Astrocyte (in vitro differentiated cells and primary cell): ENCODE data around the gene GNG12. TPM values are rescaled to one million over a fixed set of nuclear protein-coding genes. Genes with fewer than 3 reads are reported as not detected.
"Not testable (repeated sequence)": the region's sequence is repeated elsewhere in the genome, so short reads cannot be mapped to it uniquely, and the experiment has no call there.

Experiments used
- DNase-seq: peaks from one replicate; pipeline ENCODE4 v3.0.0-alpha.2; 2010; ENCODE audit warnings: low read depth
- FAIRE-seq: peaks from 2 replicates; lab custom pipeline; 2011; peaks lifted over from hg19 to GRCh38; lab: Jason Lieb, UNC
- H2AFZ ChIP-seq: 2 replicates; pipeline ENCODE4 v1.6.0; 2012; ENCODE audit warnings: low read depth, low read length, inconsistent platforms
- H3K27ac ChIP-seq: 2 replicates; pipeline ENCODE4 v1.5.1; 2011; ENCODE audit warnings: low read depth, low read length, inconsistent platforms
- H3K27me3 ChIP-seq: 2 replicates; pipeline ENCODE4 v1.6.0; 2011; ENCODE audit warnings: low read length, inconsistent platforms; ENCODE audit not compliant: insufficient read depth
- H3K36me3 ChIP-seq: 2 replicates; pipeline ENCODE4 v1.5.1; 2011; ENCODE audit warnings: low read length, inconsistent platforms; ENCODE audit not compliant: insufficient read depth
- H3K4me1 ChIP-seq: 2 replicates; pipeline ENCODE4 v1.5.1; 2011; ENCODE audit warnings: low read length, inconsistent platforms; ENCODE audit not compliant: insufficient read depth
- H3K4me2 ChIP-seq: 2 replicates; pipeline ENCODE4 v1.6.0; 2012; ENCODE audit warnings: low read length, inconsistent platforms
- H3K4me3 ChIP-seq: 2 replicates; pipeline ENCODE4 v1.5.1; 2011; ENCODE audit warnings: low read depth, mild to moderate bottlenecking, low read length, inconsistent platforms; ENCODE audit not compliant: insufficient read depth
- H3K79me2 ChIP-seq: 2 replicates; pipeline ENCODE4 v1.6.0; 2012; ENCODE audit warnings: mild to moderate bottlenecking, low read length, inconsistent platforms; ENCODE audit not compliant: insufficient read depth
- H3K9ac ChIP-seq: 2 replicates; pipeline ENCODE4 v1.6.0; 2012; ENCODE audit warnings: mild to moderate bottlenecking, low read length, inconsistent platforms
- H3K9me3 ChIP-seq: 2 replicates; pipeline ENCODE4 v1.5.1; 2012; ENCODE audit warnings: low read depth, mild to moderate bottlenecking, low read length, inconsistent platforms; ENCODE audit not compliant: insufficient read depth
- H4K20me1 ChIP-seq: 2 replicates; pipeline ENCODE4 v1.6.0; 2012; ENCODE audit warnings: low read length, inconsistent platforms; ENCODE audit not compliant: insufficient read depth
- H3K27ac Mint-ChIP-seq: one replicate; pipeline ENCODE4 v1.8.0; 2021; ENCODE audit warnings: mild to moderate bottlenecking, mixed read lengths; ENCODE audit not compliant: unreplicated experiment
- H3K27me3 Mint-ChIP-seq: one replicate; pipeline ENCODE4 v1.8.0; 2021; ENCODE audit warnings: low read depth, mixed read lengths; ENCODE audit not compliant: unreplicated experiment
- H3K36me3 Mint-ChIP-seq: one replicate; pipeline ENCODE4 v1.8.0; 2021; ENCODE audit warnings: low read depth, mixed read lengths; ENCODE audit not compliant: unreplicated experiment
- H3K4me1 Mint-ChIP-seq: one replicate; pipeline ENCODE4 v1.8.0; 2021; ENCODE audit warnings: low read depth, mixed read lengths; ENCODE audit not compliant: unreplicated experiment
- H3K4me3 Mint-ChIP-seq: one replicate; pipeline ENCODE4 v1.8.0; 2021; ENCODE audit warnings: mild to moderate bottlenecking, moderate library complexity, mixed read lengths; ENCODE audit not compliant: unreplicated experiment
- H3K9me3 Mint-ChIP-seq: one replicate; pipeline ENCODE4 v1.8.0; 2021; ENCODE audit warnings: mild to moderate bottlenecking, mixed read lengths; ENCODE audit not compliant: unreplicated experiment
- EZH2 ChIP-seq: IDR thresholded peaks from 2 replicates; pipeline ENCODE4 v1.6.1; 2012; ENCODE audit warnings: mild to moderate bottlenecking, low read length, inconsistent platforms; ENCODE audit not compliant: insufficient read depth
- total RNA-seq: library from RNA; stranded (reverse); gene quantifications from 2 replicates; pipeline ENCODE4 v1.2.1, GENCODE V29; 2021
- TF ChIP-seq, protein P1 (sequence below): IDR thresholded peaks from 2 replicates; pipeline ENCODE4 v1.5.1; 2011; ENCODE audit warnings: low read depth, mild to moderate bottlenecking, inconsistent platforms, low read length, moderate library complexity; ENCODE audit not compliant: insufficient read depth

The GNG12 gene
- total RNA-seq, 1 donor from 2014 or later: 101 TPM

DNA sequence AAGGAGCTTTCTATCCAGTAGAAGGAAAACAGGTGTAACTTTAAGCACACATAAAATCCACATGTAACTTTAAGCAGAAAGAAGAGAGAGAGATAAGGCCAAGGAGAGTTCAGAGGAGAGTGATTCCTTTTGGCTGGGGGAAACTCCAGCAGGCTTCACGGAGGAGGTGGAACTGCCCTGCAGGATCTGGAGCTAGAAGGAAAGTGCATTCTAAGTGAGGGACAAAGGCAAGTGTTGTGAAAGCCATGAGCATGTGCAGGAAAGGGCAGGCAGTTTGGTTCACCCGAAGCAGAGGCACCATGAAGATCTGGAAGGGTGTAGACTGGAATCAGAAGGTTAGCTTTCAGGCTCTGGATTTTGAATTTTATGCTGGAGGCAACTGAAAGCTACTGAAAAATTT lies 101.9 kb downstream of the GNG12 start:
- H4K20me1 ChIP-seq: peaks cover 30% of the 10 kb centered on the region
- no peaks in the 10 kb centered on the region for H3K27me3 ChIP-seq
- peaks cover 64% of the 10 kb centered on the region for H3K79me2 ChIP-seq
- no peak overlapping the region for H3K27ac Mint-ChIP-seq
- no peak for FAIRE-seq
- H3K27me3 Mint-ChIP-seq: no peaks in the 10 kb centered on the region
- H3K36me3 ChIP-seq: peaks cover 16% of the 10 kb centered on the region
- H3K4me1 Mint-ChIP-seq: peaks cover 60% of the 10 kb centered on the region
- peaks cover 12% of the 10 kb centered on the region for H3K36me3 Mint-ChIP-seq
- no peak overlapping the region for H3K9ac ChIP-seq
- H2AFZ ChIP-seq: no peak overlapping the region
- no peak overlapping the region for H3K4me3 Mint-ChIP-seq
- no peak overlapping the region for H3K27ac ChIP-seq
- H3K4me1 ChIP-seq: peaks cover 25% of the 10 kb centered on the region
- H3K9me3 ChIP-seq: no peaks in the 10 kb centered on the region
- no peaks in the 10 kb centered on the region for H3K9me3 Mint-ChIP-seq
- no peak overlapping the region for H3K4me2 ChIP-seq
- no peak overlapping the region for H3K4me3 ChIP-seq
- TF ChIP-seq EZH2: no peak
- TF ChIP-seq, protein P1, sequence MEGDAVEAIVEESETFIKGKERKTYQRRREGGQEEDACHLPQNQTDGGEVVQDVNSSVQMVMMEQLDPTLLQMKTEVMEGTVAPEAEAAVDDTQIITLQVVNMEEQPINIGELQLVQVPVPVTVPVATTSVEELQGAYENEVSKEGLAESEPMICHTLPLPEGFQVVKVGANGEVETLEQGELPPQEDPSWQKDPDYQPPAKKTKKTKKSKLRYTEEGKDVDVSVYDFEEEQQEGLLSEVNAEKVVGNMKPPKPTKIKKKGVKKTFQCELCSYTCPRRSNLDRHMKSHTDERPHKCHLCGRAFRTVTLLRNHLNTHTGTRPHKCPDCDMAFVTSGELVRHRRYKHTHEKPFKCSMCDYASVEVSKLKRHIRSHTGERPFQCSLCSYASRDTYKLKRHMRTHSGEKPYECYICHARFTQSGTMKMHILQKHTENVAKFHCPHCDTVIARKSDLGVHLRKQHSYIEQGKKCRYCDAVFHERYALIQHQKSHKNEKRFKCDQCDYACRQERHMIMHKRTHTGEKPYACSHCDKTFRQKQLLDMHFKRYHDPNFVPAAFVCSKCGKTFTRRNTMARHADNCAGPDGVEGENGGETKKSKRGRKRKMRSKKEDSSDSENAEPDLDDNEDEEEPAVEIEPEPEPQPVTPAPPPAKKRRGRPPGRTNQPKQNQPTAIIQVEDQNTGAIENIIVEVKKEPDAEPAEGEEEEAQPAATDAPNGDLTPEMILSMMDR: no peak
- no peak for DNase-seq

DNA sequence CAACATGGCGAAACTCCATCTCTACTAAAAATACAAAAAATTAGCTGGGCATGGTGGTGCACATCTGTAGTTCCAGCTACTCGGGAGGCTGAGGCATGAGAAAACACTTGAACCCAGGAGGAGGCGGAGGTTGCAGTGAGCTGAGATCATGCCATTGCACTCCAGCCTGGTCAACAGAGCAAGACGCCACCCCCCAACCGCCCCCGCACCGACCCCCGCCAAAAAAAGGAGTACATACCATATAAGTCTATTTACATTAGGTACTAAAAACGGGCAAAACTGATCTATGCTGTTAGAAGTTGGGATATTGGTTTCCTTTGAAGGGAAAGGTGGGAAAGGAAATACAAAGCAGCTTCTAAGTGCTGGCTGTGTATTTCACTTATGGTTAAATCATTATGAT lies 103.0 kb downstream of the GNG12 start:
- H3K27me3 Mint-ChIP-seq, H3K27me3 ChIP-seq, H3K27ac Mint-ChIP-seq, H3K9ac ChIP-seq, FAIRE-seq, H3K4me2 ChIP-seq, H2AFZ ChIP-seq, H3K9me3 ChIP-seq, DNase-seq, H3K9me3 Mint-ChIP-seq, H3K27ac ChIP-seq, H3K4me3 ChIP-seq, H3K4me3 Mint-ChIP-seq: not testable (repeated sequence)
- Histone ChIP-seq H3K36me3 (peaks cover 16% of the 10 kb centered on the region), H3K4me1 (peaks cover 25% of the 10 kb centered on the region), H4K20me1 (peaks cover 28% of the 10 kb centered on the region), H3K79me2 (peaks cover 70% of the 10 kb centered on the region)
- Mint-ChIP-seq H3K4me1 (peaks cover 58% of the 10 kb centered on the region), H3K36me3 (peaks cover 15% of the 10 kb centered on the region)

DNA sequence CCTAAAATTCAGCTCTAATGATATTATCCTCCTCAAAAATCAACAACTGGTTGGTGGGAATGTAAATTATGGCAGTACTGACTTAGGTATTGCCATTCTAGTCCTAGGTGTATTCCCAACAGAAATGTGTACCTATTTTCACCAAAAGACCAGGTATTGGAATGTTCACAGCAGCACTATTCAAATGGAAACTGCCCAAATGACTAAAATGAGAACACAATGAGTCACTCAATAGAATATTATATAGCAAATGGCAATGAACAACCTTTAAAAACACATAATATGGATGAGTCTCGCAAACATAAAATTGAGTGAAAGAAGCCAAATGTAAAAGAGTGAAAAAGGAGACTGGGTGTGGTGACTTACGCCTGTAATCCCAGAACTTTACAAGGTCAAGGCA lies 103.4 kb downstream of the GNG12 start:
- FAIRE-seq (no peak), DNase-seq (no peak)
- TF ChIP-seq, protein P1: no peak
- TF ChIP-seq EZH2: no peak
- H3K4me3 ChIP-seq: no peak overlapping the region
- H3K4me1 Mint-ChIP-seq: peaks cover 58% of the 10 kb centered on the region
- no peaks in the 10 kb centered on the region for H3K9me3 Mint-ChIP-seq
- peaks cover 16% of the 10 kb centered on the region for H3K36me3 ChIP-seq
- H3K4me2 ChIP-seq: no peak overlapping the region
- no peaks in the 10 kb centered on the region for H3K27me3 ChIP-seq
- peaks cover 69% of the 10 kb centered on the region for H3K79me2 ChIP-seq
- peaks cover 28% of the 10 kb centered on the region for H4K20me1 ChIP-seq
- H3K36me3 Mint-ChIP-seq: peaks cover 15% of the 10 kb centered on the region
- H2AFZ ChIP-seq: no peak overlapping the region
- no peak overlapping the region for H3K4me3 Mint-ChIP-seq
- H3K27ac ChIP-seq: no peak overlapping the region
- no peaks in the 10 kb centered on the region for H3K27me3 Mint-ChIP-seq
- no peak overlapping the region for H3K9ac ChIP-seq
- H3K9me3 ChIP-seq: no peaks in the 10 kb centered on the region
- no peak overlapping the region for H3K27ac Mint-ChIP-seq
- peaks cover 26% of the 10 kb centered on the region for H3K4me1 ChIP-seq
